GM19239 (cell line): ENCODE results near the gene SLC13A2.

Experiments
- DNase-seq: peaks from one replicate; pipeline ENCODE4 v3.0.0; 2011; ENCODE audit warnings: low spot score; ENCODE audit not compliant: insufficient read length
- FAIRE-seq: peaks from 2 replicates; lab custom pipeline; 2011; peaks lifted over from hg19 to GRCh38; lab: Jason Lieb, UNC

SLC13A2 gene

DNA sequence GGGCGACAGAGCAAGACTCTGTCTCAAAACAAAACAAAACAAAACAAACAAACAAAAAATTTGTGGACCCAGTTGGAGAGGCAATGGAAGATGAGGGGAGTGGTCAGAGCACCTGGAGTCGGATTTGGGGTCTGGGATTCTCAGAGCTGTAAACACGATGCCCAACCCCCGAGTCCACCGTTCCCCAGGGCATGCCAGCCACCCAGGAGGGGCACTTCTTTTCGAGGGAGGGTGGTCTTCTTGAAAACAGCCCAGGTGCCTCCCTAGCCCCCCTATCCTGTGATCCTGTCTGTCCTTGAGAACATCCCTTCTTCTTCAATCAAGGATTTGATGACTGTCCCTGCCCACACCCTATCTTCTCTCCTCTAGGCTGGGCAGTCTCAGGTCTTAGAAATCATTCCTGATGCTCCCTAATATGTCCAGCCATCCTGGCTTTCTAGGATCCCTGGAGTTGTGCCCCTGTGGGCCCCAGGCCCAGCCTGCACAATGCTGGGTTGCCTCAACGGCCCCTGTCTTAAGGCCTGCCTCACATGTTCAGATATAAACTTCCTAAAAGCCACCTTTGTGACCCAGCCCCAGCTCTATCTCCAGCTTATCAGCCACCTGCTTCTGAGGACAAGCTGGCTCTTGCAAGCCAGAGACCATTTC, 3.1 kb upstream of the SLC13A2 start:
- FAIRE-seq = no peak
- DNase-seq = no peak

GRCh38 chr17:28470914-28471366, 2.5 kb upstream of the SLC13A2 start:
- FAIRE-seq = no peak
- no peak for DNase-seq

DNA sequence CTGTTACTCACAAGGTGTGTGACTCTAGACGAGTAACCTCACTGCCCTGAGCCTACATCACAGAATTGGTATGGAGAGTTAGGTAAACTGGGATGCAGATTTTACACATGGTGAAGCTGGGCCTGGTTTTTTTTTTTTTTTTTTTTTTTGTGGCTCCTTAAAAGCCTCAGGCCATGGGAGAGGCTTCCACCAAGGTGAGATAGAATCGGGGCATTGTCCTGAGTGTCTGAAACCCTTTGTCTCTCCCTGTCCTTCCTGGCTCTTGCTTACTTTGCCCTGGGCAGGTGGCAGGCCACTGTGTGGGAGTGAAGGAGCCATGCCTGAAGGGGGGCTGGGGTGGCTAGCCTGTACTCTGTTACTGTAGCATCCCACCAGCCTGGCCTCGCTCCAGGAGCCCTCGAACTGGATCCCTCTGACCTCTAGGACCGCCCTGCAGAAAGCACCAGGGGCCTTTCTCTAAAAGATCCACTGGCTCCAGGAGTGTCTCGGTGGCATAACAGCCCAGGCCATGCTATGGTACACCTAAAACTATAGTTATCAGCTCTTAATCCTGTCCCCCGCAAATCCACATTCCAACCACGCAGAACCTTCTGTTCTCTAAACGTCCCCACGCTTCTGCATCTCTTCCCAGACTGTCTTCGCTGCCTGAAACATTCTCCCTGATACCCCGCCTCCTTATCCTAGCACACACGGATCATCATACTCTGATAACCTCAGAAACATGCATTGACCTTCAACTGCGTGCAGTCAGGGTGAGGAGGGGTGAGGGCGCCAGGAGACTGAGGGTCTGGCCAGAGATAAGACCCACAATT, 1.7 kb upstream of the SLC13A2 start:
- DNase-seq = no peak
- no peak for FAIRE-seq

- DNase-seq = no peak
- FAIRE-seq = no peak
Measured at GRCh38 chr17:28472871-28473497, 460 bp upstream of the SLC13A2 start.

- no peak for FAIRE-seq
Measured at GRCh38 chr17:28474111-28474531, 677 bp downstream of the SLC13A2 start.

DNA sequence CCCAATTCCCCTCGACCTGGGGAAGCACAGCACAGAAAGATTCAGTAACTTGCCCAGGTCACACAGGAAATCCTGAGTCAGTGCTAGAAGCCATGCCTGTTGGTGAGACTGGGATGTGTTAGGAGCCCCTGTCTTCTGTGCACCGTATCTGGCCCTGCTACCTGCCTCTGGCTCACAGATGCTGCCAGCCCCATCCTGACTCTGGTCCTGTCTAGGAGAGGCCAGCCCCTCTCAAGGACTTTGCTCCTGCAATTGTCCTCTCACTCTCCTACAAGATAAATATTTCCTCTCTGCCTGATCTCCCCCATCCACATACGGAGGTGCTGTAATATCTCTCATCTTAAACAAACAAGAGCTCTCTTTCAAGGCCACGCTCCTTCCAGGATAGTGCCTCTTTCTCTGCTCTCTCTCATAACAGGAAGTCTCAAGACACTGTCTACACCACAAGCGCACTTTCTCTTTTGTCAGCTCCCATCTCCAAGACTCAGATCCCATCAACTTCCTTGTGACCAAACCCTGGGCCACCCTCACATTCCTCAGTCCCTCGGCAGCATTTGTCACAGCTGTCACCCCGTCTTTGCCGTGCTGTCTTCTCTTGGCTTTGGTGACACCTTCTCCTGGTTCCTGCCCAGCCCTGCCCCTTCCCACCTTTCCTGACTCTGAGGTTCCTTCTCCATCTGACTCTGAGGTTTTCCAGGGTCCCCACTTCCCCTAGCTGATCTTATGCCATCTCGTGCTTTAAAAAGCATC, 1.9 kb downstream of the SLC13A2 start:
- DNase-seq = no peak

More at GRCh38 chr17:28474111-28474531, 677 bp downstream of the SLC13A2 start:
- no peak for DNase-seq

DNA sequence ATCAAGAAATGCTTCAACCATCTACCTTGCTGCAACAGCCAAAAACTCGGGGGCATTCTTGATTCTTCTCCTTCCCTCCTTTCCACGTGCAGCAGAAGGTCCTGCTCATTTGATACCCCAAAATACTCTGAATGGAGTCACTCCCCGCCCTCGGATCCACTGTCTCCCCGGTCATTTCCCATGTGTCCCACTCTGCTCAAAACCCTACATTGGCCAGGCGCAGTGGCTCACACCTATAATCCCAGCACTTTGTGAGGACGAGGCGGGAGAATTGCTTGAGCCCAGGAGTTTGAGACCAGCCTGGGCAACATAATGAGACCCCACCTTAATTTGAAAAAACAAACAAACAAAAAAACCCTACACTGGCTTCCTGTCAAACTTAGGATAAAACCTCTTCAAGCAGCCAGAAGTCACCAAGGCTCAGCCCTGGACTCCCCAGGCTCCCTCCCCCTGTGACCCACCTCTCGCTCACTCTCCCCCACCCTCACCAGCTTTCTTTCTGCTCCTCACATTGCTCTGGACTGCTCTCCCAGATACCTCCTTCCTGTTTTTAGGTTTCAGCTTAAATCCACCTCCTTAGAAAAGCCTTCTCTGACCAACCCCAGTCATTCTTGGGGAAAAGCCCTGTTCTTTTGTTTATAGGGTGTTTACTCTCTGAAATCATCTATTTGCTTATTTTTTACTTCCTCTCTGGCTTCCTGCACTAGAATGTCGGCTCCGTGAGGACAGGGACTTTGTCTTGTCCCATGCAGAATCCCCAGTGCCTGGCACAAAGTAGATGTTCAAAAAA, 2.8 kb downstream of the SLC13A2 start:
- DNase-seq = no peak
- no peak for FAIRE-seq

More for the DNA sequence above, 1.9 kb downstream of the SLC13A2 start:
- no peak for FAIRE-seq

- FAIRE-seq (no peak), DNase-seq (no peak)
Measured at GRCh38 chr17:28477928-28478327, 4.5 kb downstream of the SLC13A2 start.

DNA sequence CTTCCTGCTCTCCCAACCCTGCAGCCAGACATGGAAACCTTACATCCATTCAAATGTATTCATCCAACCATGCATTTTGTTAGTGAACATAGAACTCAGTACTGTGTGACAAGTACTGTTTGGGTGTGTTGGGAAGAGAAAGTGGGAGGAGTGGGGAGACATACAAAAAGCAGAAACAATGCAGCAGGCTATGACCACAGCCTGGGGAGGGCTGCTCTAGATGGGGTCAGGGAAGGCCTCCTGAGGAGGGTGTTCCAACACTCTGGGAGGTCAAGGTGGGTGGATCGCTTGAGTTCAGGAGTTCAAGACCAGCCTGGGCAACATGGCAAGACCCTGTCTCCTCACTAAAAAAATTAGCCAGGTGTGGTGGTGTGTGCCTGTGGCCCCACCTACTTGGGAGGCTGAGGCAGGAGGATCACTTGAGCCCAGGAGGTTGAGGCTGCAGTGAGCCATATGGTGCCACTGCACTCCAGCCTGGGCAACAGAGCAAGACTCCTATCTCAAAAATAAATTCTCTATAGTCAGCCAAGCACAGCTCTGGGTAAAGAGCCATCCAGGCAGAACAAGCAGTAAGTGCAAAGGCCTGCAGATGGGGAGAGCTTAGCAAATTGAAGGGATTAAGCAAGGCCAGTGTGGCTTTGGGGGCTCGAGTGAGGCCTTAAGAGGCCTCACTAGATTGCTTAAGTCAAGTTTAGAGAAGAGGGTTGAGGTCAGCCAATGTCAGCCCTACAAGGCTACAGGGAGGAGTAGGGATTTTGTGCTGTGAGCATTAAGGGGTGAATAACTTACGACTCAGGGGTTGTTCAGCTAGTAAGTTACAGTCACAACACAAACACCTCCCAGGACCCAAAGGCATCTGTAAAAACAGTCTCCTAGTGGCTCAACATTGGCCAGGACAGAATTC, 5.5 kb downstream of the SLC13A2 start:
- DNase-seq (no peak), FAIRE-seq (no peak)

- no peak for DNase-seq
- FAIRE-seq = no peak
Measured at GRCh38 chr17:28480278-28480677, 6.8 kb downstream of the SLC13A2 start.

DNA sequence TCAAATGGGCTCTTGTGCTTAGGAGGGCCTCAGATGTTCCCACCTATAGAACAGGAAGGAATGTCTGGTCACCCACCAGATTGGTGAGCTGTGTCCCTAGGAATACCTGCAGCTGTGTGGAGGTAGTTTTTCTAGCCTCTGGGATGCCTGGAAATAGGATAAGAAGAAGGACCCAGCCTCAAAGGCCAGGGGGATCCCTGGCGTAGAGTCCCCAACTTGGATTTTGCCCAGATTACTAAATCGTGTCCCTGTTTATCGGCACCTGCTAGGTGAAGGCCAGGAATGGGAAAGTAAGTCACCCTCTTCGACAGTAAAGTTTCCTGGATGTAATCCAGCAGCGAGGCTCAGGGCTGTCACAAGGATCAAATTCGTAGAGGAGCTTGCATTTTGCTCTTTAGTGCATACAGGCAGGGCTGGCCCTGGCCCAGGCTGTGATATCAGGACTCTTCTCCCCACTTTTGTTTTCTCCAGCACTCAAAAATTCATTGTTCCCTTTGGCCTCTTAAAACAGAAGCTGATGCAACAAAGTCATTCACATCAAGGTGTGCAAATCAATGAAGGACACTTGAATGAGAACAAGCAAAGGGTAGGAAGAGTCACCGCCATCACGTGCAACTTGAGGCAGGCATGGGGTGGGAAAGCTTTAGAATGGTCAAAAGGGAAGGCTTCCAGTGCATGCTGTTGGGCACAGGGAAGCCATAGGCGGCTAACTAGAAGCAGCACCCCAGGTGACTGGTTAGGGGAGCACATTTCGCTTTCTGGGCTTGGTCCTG, 7.5 kb downstream of the SLC13A2 start:
- FAIRE-seq (no peak), DNase-seq (no peak)

- DNase-seq (no peak), FAIRE-seq (no peak)
Measured at GRCh38 chr17:28482551-28483199, 9.2 kb downstream of the SLC13A2 start.

DNA sequence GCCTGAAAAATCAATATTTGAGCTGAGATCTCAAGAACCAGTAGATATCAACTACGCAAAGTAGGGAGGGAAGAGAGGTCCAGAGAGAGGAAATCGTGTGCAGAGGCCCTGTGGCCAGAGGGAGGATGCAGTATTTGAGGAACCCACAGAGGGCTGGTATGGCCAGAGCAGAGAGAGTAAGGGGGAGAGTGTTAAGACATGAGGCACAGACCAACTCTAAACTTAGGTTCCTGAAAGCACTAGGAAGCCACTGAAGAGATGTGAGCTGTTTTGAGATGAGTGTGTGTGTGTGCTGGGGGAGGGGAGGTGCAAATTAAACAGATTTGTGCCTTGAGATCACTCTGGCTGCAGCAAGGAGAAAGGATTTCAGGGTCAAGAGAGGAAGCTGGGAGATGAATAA, 10.9 kb downstream of the SLC13A2 start:
- FAIRE-seq (peak; percentile 97), DNase-seq (no peak)

DNA sequence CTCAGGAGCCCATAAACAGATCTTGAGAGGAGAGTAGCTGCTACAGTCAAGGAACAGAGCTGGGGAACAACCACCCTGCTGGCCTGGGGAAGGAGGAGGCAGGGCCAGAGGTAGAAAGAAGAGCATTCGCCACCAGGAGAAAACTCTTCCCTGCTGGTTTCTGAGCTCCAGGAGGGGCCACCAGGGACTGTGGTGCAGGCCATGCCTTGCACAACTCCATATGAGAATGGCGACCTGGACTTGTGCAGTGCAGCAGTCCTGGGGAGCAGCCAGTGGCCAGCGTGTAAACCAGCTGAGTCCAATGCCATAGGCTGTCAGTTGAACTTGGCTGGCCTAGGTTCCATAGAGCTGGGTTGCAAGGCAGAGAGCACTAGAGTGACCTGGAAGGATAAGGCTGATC, 11.6 kb downstream of the SLC13A2 start:
- DNase-seq = no peak
- no peak for FAIRE-seq

- FAIRE-seq (no peak), DNase-seq (no peak)
Measured at GRCh38 chr17:28487881-28488532, 14.6 kb downstream of the SLC13A2 start.

GRCh38 chr17:28488533-28489276, 15.3 kb downstream of the SLC13A2 start:
- FAIRE-seq (no peak), DNase-seq (no peak)
